ENCODE results near the gene CDCA7L.

GRCh38 chr7:21946222-21946709 is 567 bp upstream of the CDCA7L start:
- TF ChIP-seq, protein P1, sequence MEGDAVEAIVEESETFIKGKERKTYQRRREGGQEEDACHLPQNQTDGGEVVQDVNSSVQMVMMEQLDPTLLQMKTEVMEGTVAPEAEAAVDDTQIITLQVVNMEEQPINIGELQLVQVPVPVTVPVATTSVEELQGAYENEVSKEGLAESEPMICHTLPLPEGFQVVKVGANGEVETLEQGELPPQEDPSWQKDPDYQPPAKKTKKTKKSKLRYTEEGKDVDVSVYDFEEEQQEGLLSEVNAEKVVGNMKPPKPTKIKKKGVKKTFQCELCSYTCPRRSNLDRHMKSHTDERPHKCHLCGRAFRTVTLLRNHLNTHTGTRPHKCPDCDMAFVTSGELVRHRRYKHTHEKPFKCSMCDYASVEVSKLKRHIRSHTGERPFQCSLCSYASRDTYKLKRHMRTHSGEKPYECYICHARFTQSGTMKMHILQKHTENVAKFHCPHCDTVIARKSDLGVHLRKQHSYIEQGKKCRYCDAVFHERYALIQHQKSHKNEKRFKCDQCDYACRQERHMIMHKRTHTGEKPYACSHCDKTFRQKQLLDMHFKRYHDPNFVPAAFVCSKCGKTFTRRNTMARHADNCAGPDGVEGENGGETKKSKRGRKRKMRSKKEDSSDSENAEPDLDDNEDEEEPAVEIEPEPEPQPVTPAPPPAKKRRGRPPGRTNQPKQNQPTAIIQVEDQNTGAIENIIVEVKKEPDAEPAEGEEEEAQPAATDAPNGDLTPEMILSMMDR (IDR thresholded peaks at IDR 0.05) = no peak
- TF ChIP-seq POLR2A (IDR thresholded peaks at IDR 0.05) = no peak

All from body of pancreas (tissue), 4 donors.